CD4-positive, alpha-beta T cell treated with Interleukin-15 for 1 hour (primary cell): Measurements from ENCODE around the gene CHPT1.
A peak's percentile ranks its signal among the peaks of the same experiment; 100 is the strongest.
"Not testable (repeated sequence)": the region's sequence is repeated elsewhere in the genome, so short reads cannot be mapped to it uniquely, and the experiment has no call there.

Experiments
- DNase-seq: peaks from one replicate; pipeline ENCODE4 v3.0.0-alpha.2; 2020

CHPT1 gene

DNA sequence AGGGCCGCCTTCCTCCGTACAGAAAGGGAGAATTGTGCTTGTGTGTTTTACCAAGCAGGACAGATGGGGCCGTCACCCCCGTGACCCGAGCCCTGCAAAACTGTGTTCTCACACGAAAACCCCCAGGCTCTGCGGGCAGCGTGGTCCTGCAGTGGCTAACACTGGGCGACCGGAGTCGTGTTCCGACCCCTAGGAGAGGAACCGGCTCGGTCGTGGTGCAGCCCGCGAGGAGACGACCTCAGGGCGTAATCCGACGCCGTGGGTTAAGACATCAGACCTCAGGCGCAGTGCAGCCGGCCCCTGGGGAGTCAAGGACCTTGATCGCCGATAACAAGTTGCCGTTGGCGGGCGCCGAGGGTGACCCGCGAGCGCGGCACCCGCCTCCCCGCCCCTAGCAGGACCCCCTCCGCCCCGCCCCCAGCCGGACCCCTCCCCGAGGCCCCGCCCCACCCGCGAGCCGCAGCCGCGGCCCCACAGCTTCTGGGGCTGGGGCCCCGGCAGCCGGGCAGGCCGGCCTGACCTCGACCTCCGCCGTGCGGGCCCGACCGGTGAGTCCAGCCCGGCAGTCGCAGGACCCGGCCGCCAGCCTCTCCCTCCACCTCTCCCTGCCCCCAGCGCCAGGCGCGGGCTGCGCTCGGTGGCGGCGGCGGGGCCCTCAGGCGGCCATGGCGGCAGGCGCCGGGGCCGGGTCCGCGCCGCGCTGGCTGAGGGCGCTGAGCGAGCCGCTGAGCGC is at the start of gene CHPT1:
Gene CHPT1, plus strand, starts transcription at position 444 of the 733 bp plus-strand sequence. Its CDS starts 222 bp downstream, at position 666.
- DNase-seq, result peak; percentile 75

DNA sequence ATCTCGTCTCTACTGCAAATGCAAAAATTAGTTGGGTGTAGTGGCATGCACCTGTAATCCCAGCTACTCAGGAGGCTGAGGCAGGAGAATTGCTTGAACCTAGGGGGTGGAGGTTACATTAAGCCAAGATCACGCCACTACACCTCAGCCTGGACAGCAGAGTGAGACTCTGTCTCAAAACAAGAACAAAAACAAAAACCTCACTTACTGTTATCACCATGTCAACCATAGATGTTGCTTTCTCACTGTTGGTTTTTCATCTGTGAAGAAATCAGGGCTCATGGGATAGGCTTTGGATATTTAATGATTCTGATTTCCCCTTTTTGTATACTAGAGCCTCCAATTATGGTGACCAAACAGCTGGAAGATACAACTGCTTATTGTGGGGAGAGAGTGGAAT is 49.7 kb upstream of the CHPT1 start:
- no peak for DNase-seq

DNA sequence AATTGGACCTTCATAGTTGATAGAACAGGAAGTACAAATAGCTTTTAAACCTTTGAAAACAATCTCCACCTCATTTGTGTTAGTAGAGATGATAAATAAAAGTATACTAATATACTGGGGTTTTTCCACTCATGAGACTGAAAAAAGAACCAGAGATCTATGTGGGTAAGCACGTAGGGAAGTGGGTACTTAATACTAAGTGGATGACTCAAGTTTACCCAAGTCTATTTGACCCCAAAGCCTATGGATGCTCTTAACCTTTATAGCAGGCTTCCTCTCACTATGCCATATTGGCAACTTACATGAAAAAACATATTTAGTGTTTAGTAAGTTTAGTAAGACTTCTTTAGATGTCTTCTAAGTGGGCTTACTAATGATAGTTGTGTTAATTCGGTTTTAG is 49.2 kb upstream of the CHPT1 start:
- DNase-seq, result no peak

DNA sequence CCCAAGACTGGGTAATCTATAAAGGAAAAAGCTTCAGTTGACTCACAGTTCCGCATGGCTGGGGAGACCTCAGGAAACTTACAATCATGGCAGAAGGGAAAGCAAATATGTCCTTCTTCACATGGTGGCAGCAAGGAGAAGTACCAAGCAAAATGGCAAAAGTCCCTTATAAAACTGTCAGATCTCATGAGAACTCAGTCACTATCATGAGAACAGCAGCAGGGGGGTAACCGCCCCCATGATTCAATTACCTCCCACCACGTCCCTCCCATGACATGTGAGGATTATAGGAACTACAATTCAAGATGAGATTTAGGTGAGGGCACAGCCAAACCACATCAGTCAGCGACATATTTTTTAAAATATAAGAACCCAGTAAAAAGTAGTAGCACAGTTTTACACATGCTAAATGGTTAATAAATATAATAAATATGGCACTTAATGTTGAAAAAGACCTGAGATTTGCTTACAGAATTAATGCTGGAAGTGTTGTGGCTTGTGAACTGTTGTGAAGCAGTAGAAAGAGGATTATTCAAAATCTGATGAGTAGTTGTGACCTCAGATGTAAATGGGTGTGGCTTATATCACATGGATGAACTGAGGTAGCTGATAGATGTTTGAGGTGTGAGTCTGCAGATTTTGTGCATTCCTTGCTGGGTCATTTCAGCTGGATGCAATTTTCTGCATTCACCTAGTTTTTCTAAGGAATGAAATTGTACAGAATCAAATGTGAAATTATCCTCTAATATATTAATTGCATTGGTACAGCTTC is 46.9 kb upstream of the CHPT1 start:
- DNase-seq, result no peak

DNA sequence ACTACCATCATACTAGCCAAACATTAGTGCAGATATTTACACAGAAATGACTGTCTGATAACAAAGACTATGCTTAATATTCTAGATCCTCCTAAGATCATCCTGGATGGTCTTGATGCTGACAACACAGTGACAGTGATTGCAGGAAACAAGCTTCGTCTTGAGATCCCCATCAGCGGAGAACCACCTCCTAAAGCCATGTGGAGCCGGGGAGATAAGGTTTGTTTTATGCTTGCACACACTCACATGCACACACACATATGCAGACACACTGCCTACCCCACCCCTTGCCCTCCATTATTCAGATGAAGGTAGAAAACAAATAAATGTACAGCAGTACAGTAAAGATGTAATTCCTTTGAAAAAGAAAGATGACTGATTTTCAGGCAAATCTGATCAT is 44.4 kb upstream of the CHPT1 start:
- DNase-seq, result no peak

DNA sequence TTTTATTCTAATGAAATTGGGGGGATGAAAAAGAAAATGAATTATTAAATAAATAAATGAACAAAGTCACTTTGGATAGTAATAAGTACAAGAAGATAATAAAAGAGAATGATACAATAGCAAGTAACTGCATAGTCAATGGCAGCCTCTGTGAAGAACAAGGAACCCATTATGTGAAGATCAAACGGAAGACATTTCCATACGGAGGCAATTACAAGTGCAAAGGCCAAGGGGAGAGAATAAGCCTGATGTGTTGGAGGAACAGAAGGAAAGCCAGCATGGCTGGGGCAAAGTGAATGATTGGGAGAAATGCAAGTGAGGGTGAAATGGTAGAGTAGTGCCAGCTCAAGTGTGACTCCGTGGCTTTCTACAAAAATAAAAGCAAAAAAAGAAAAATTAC is 43.9 kb upstream of the CHPT1 start:
- DNase-seq, result no peak

DNA sequence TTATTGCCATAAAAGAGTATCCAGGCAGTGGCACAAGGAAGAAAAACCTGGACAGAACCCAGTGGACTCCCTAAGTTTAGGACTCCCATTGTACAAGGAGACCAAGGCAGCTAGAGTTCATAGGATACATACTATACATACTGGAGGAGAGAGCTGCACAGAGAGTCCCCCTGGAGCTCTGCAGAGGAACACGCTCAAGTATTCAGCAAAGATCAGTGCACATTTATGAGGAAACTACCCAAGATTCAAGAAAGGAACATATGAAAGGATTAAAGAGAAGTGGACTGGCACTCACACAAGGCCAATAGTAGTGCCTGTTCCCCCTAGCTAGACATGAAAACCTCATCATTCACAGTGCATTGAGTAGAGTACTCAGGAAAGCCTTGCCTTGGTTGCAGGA is 43.0 kb upstream of the CHPT1 start:
- DNase-seq, result no peak

DNA sequence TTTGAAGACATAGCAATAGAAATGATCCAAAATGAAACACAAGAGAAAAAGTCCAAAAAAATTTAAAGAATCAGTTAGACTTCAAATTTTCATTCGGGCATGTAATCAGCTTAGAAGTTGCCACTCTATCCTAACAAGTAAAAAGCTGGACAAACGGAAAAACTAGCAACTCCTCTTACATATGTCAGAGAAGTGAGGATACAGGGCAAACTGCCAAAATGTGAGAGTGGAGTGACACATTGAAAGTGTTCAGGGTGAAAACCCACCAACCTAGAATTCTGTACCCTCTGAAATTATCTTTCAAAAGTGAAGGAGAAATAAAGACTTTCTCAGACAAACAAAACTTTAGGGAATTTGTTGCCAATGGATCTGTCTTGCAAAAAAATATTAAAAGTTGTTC is 42.0 kb upstream of the CHPT1 start:
- no peak for DNase-seq

DNA sequence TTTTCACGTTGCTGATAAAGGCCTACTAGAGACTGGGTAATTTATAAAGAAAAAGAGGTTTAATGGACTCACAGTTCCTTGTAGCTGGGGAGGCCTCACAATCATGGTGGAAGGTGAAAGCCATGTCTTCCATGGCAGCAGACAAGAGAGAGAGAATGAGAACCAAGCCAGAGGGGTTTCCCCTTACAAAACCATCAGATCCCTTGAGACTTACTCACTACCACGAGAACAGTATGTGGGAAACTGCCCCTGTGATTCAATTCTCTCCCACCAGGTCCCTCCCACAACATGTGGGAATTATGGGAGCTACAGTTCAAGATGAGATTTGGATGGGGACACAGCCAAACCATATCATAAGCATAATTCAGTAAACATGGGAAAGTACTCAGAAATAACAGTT is 36.8 kb upstream of the CHPT1 start:
- not testable (repeated sequence) for DNase-seq

DNA sequence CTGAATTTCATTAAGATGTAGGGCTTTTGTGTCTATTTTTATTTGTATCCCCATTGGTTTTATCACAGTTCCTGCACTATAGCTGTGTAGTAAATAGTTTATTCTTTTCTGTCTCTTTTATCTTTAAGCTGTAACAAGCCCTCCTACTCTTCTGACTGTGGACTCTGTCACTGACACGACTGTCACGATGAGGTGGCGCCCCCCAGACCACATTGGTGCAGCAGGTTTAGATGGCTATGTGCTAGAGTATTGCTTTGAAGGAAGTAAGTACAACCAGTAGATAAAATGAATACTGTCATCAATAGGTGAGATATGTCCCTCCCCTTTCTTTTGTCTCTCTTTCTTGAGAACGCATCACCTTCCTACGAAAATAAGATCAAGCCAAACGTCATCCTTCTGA is 34.1 kb upstream of the CHPT1 start:
- no peak for DNase-seq

DNA sequence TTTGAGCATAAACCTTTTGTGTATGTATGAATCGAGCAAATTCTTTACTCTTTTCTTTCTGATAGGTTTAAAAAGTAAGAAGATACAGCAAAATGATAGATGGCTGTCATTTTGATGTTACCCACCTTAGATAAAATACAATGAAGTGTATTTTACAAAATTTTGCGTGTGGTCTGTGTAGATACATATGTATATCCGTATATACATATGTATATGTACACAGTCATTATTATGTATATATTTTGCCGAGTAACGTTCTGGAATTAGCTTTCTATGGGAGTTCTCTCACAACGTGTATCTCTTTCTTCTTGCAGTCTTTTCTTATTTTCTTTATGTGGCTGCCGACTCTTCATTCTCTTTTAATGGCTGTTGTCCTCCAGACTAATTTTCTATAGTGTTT is 32.4 kb upstream of the CHPT1 start:
- no peak for DNase-seq

DNA sequence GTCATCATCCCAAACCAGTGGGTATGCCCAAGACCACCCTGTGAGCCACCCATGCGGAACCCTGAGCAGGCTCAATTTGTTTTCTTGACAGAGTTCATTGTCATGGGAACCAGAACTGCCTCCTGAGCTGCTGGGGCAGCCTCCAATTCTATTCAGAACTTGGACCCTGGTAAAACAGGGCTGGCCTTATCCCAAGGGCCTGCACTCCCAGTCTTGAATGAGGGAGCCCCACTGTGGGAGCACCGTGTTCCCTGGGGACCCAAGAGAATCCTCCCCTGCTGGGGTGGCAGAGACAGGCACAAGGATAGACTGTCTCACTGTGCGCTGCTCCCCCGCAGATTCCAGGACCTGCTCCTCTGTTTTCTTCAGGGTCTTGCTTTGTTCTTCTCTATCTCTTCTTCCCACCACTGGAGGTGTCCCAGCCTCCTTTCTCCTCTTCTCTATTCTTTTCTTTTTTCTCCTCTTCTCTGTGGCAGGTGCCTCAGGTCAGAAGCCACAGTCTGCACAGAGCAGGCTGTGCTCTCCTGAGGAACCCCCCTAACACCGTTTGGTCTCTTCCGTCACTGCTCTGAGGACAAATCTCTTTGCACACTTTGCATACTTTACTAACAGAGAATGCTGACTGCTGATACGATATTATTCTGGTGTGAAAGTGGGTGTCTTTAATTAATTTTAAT is 31.2 kb upstream of the CHPT1 start:
- DNase-seq, result no peak

DNA sequence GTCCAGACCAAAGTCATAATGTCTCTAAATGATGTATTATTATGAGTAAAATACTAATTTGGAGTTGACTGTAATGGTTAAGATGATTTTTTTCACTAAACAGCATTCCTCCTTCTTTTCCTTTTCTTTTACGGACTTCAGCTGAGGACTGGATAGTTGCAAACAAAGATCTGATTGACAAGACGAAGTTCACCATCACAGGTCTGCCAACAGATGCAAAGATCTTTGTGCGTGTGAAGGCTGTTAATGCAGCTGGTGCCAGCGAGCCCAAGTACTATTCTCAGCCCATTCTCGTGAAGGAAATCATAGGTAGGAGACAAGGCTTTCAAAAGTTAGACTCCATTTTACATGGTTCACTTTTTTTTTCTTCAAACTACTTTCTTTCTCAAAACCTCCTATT is 29.8 kb upstream of the CHPT1 start:
- no peak for DNase-seq

DNA sequence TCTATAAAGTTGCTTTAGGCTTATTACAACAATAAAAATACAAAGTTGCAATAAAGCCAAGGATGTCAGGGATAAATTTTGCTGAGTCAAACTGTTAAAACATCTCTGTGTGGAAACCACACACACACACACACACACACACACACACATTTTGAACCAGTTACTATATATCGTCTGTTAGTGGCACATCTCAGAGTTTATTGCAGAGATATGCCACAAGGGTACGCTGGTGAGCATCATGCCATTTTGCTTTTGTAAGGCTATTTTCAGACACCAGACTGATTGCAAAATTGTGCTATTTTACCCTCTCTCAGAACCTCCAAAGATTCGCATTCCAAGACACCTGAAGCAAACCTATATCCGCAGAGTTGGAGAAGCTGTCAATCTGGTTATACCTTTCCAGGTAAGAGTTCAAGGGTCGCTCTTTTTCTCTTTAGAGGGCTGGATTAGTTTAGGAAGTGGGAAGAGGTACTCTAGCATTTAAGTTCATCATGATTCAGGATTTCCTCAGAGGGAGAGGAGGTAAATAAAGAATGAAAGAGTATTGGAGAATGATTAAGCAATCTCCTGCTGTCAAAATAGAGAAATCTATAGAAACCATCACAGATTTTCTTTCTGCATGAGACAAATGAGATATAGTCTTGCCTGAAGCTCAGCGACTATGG is 27.3 kb upstream of the CHPT1 start:
- peak; percentile 49 for DNase-seq

DNA sequence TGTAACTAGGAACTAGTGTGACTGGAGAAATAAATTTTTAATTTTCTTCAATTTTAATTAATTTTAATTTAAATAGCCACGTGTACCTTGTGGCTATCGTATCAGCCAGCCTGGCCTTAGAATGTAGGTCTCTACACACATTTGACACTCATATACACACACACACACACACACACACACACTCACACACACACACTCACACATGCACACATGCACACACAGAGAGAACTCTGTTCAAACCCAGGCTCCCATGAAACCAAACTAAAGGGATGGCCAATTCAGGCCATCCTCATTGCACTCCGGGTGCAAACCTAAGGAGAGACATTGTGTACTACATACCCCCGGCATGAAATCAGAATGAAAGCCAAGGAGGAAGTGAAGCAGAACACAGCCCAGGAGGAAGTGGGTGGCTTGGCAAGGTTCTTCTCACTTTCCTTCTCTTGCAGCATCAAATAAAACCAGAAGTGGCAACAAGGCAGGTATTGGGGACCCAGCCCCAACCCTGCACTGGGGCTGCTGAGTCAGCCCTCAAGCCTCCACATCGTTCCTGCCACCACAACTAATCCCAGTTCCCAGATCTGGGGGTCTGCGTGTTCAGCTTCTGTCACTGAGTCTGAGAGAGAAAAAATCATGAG is 26.2 kb upstream of the CHPT1 start:
- peak; percentile 53 for DNase-seq

DNA sequence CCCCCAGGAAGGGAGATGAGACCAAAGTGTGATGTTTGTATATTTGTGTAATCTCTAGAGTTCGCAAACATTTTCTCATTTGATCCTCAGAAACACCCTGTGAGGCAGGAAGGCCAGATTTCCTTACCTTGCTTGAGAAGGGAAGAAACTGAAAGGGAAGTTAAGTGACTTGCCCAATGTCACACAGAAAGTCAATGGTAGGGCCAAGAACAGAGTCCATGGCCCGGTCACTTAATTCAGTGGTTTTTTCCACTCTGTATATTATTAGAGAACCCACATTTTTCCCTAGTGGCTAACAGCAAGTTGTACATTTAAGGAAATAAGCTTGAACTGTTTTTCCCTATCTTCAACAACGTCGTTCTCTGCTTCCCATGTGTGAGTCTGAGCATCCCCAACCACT is 25.6 kb upstream of the CHPT1 start:
- DNase-seq, result no peak

DNA sequence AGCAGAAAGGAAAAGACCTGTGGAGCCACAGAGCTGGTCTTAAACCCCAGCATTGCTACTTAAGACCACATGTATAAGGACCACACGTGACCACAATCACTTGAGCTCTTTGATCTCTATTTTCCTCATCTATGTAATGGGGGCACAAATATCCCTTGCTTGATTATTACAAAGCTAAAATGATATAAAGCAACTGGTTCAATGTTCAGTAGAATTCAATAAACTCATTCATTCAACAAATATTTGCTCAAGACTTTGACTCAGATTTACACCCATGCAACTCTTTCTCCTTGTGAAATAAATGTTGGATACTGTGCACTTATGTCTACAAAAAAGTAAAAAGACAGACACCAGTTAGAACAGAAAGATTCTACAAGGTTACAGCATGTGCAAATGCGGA is 21.9 kb upstream of the CHPT1 start:
- DNase-seq, result no peak

DNA sequence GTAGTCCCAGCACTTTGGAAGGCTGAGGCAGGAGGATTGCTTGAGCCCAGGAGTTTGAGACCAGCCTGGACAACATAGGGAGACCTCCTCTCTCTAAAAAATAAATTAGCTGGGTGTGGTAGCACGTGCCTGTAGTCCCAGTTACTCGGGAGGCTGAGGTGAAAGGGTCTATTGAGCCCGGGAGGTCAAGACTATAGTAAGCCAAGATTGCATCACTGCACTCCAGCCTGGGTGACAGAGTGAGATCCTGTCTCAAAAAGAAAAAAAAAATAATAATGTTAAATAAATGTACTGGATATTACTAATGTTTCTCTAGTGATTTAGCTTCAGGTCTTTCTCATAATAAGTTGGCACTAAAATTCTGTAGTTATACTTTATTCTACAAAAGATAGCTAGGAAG is 20.9 kb upstream of the CHPT1 start:
- not testable (repeated sequence) for DNase-seq

DNA sequence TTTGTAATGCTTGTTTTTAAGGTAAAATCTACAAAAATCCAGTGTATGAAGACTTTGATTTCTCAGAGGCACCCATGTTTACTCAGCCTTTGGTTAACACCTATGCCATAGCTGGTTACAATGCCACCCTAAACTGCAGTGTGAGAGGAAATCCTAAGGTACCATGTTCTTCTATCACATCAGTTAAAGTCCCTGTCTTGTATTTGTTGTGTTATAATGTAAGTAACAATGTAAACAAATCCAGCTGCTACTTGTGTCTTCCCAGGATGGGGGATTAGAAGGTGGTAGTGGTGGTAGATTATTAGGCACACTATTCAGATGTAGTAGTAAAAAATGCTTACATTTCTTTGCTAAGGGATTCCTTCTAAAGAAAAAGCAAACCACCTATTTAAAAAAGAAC is 19.4 kb upstream of the CHPT1 start:
- DNase-seq, result no peak

DNA sequence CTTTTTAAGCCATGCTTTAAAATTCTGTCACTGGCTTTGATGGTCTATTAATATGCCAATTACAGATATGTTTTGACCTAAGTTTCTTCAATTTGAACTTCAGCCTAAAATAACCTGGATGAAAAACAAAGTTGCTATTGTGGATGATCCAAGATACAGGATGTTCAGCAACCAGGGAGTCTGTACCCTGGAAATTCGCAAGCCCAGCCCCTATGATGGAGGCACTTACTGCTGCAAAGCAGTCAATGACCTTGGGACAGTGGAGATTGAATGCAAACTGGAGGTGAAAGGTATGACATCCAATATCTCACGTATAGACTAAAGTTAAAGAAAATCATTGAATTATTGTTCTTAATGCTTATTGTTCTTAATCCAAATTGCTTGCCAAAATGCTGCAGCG is 17.2 kb upstream of the CHPT1 start:
- no peak for DNase-seq

DNA sequence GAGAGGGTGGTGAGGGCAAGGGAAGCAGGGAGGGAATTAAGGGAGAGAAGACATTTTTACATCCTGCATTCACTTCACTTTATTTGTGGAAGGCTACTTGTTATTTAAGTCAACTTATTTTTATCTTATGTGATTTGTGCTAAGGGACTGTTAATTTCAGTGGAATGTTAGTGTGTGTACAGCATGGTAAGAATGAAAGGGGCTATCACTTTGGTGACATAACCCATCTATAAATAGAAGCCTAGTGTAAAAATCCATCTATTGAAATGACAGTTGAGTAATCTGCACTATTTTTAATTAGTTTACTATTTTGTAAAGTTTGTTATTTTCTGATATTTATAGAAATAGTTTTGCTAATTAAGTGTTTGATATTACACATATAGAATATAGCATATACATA is 16.8 kb upstream of the CHPT1 start:
- DNase-seq, result no peak

DNA sequence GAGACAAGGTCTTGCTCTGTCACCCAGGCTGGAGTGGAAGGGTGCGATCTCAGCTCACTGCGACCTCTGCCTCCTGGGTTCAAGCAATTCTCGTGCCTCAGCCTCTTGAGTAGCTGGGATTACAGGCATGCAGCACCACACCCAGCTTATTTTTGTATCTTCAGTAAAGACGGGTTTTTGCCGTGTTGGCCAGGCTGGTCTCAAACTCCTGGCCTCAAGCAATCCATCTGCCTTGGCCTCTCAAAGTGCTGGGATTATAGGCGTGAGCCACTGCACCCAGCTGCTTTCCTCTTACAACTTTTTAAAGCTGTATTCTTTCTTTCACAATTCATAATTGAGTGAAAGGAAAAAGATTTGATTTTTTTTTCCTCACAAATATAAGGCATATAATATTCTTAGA is 15.8 kb upstream of the CHPT1 start:
- not testable (repeated sequence) for DNase-seq

DNA sequence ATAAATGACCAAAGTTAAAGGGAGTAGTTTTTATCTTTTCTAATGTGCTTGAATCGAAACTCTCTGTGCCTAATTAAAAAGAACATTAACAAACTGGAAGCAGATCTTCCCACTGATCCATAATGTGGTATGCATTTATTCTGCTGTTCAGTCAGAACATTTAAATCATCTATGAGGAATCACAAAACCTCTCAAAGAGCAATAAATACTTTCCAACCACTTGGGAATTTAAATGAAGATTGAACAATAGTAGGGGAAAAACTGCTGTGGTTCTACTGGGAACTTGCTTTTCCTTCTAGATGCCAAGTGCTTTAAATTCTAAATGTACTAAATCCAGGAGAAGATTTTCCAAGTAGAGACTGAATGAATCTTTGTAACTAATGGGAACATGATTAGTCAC is 12.3 kb upstream of the CHPT1 start:
- DNase-seq, result no peak
